B cell (primary cell): ENCODE measurements around the gene TSEN54. TPM values are rescaled to one million over a fixed set of nuclear protein-coding genes. Genes with fewer than 3 reads are reported as not detected.

ENCODE experiments used
- ATAC-seq: fragments of 200-7000 bp; cut with Tn5 transposase; one replicate; pipeline ENCODE4 v1.10.0; 2021; ENCODE audit warnings: low read depth, mild to moderate bottlenecking, moderate number of reproducible peaks, moderate library complexity
- CTCF ChIA-PET: fragments of 350-600 bp; sonication (Branson Sonifier 250); formaldehyde crosslinking; loops from one replicate; lab custom pipeline; 2021; ENCODE audit warnings: antibody characterized with exemption, inconsistent platforms; lab: Charles Lee
- POLR2A ChIA-PET: fragments of 350-600 bp; sonication (Branson Sonifier 250); formaldehyde crosslinking; loops from one replicate; lab custom pipeline; 2021; ENCODE audit warnings: antibody characterized with exemption; lab: Charles Lee
- DNase-seq: peaks from one replicate; pipeline ENCODE4 v3.0.0; 2013
- H2AFZ ChIP-seq: 2 replicates; pipeline ENCODE4 v1.6.1; 2012; ENCODE audit warnings: mild to moderate bottlenecking, low read depth, low read length; ENCODE audit not compliant: insufficient read depth, poor library complexity, severe bottlenecking
- H3K27ac ChIP-seq, 2 donors: 1 replicate in 1 of 2; 2 replicates in 1 of 2; pipeline ENCODE4 v1.5.1; 2012 to 2013; ENCODE audit warnings: low read length in 2 of 2, mild to moderate bottlenecking in 2 of 2, moderate library complexity in 1 of 2
- H3K27me3 ChIP-seq, 4 experiments: fragments of 200-600 bp in 1 of 4; sonication (generic) in 1 of 4; replicated peaks in 1 of 4; 1 replicate in 2 of 4; 2 replicates in 2 of 4; pipeline versions ENCODE4 v1.6.1 to v1.7.0; 2013 to 2016; ENCODE audit warnings: low read length in 3 of 4, mild to moderate bottlenecking in 2 of 4, mixed read lengths in 1 of 4, moderate library complexity in 1 of 4; ENCODE audit not compliant: insufficient read depth in 4 of 4, control insufficient read depth in 3 of 4; ENCODE audit errors: control extremely low read depth in 1 of 4
- H3K36me3 ChIP-seq, 2 experiments: replicated peaks in 1 of 2; 1 replicate in 1 of 2; 2 replicates in 1 of 2; pipeline versions ENCODE4 v1.6.1 to v1.7.1; 2013; ENCODE audit warnings: low read length in 1 of 2; ENCODE audit not compliant: insufficient read depth in 2 of 2, control insufficient read depth in 1 of 2; ENCODE audit errors: control extremely low read depth in 1 of 2, extremely low read depth in 1 of 2
- H3K4me1 ChIP-seq, 2 donors: fragments of 200-600 bp in 1 of 2; sonication (generic) in 1 of 2; 1 replicate in 1 of 2; 2 replicates in 1 of 2; pipeline versions ENCODE4 v1.5.1 to v1.6.1; 2013 to 2017; ENCODE audit warnings: low read length in 2 of 2; ENCODE audit not compliant: control insufficient read depth in 2 of 2, insufficient read depth in 2 of 2
- H3K4me2 ChIP-seq: replicated peaks from 2 replicates; pipeline ENCODE3; 2012; ENCODE audit warnings: mild to moderate bottlenecking, low read depth, low read length; ENCODE audit not compliant: poor library complexity, severe bottlenecking
- H3K4me3 ChIP-seq, 5 experiments: fragments of 200-600 bp in 1 of 5; sonication (generic) in 1 of 5; 1 replicate in 3 of 5; 2 replicates in 2 of 5; pipeline versions ENCODE4 v1.5.1 to v1.7.0; 2011 to 2016; ENCODE audit warnings: low read length in 4 of 5, mild to moderate bottlenecking in 4 of 5, low read depth in 2 of 5, control low read depth in 1 of 5, moderate library complexity in 1 of 5; ENCODE audit not compliant: insufficient read depth in 1 of 5; ENCODE audit errors: control extremely low read depth in 1 of 5, extremely low read depth in 1 of 5
- H3K79me2 ChIP-seq: fragments of 200-600 bp; sonication (generic); one replicate; pipeline ENCODE4 v1.6.0; 2016; ENCODE audit warnings: low read length; ENCODE audit not compliant: control insufficient read depth, insufficient read depth
- H3K9ac ChIP-seq: fragments of 200-600 bp; sonication (generic); 2 replicates; pipeline ENCODE4 v1.6.1; 2017; ENCODE audit warnings: mild to moderate bottlenecking, low read length, moderate library complexity
- H3K9me3 ChIP-seq, 3 donors: one replicate each; pipeline versions ENCODE4 v1.6.1 to v1.7.1; 2013; ENCODE audit warnings: low read length in 2 of 3; ENCODE audit not compliant: control insufficient read depth in 2 of 3, insufficient read depth in 1 of 3; ENCODE audit errors: control extremely low read depth in 1 of 3
- H4K20me1 ChIP-seq: 2 replicates; pipeline ENCODE4 v1.6.0; 2012; ENCODE audit warnings: mild to moderate bottlenecking, low read length; ENCODE audit not compliant: insufficient read depth, control insufficient read depth, poor library complexity, severe bottlenecking
- H3K27ac Mint-ChIP-seq: one replicate; pipeline ENCODE4 v1.8.0; 2021; ENCODE audit warnings: mixed read lengths
- H3K27me3 Mint-ChIP-seq: one replicate; pipeline ENCODE4 v1.8.0; 2021; ENCODE audit warnings: mixed read lengths
- H3K4me1 Mint-ChIP-seq: one replicate; pipeline ENCODE4 v1.8.0; 2021; ENCODE audit warnings: mixed read lengths
- H3K4me3 Mint-ChIP-seq: one replicate; pipeline ENCODE4 v1.8.0; 2021; ENCODE audit warnings: mixed read lengths
- H3K9me3 Mint-ChIP-seq: one replicate; pipeline ENCODE4 v1.8.0; 2022; ENCODE audit warnings: mixed read lengths; ENCODE audit not compliant: insufficient read depth
- EZH2 ChIP-seq: IDR thresholded peaks from 2 replicates; pipeline ENCODE4 v1.6.1; 2012; ENCODE audit warnings: borderline replicate concordance, low read depth, mild to moderate bottlenecking, moderate library complexity, low read length; ENCODE audit not compliant: insufficient read depth, poor library complexity, severe bottlenecking
- WGBS: methylation state at CpG from one replicate; pipeline ENCODE4 v1.1.5; 2013; ENCODE audit warnings: missing lambda C conversion rate; ENCODE audit not compliant: insufficient coverage; 5-methylcytosine and 5-hydroxymethylcytosine counted together
- intact Hi-C: fragments of 100-400 bp; cut with micrococcal nuclease; formaldehyde crosslinking; loops from one replicate; pipeline ENCODE4 v1.10.0; 2022
- polyA plus RNA-seq: library from polyadenylated mRNA; depleted of rRNA; stranded (reverse); fragments of >200 nt; gene quantifications from 2 replicates; pipeline ENCODE4 v1.2.3, GENCODE V29; 2012
- total RNA-seq, 2 donors: library from RNA; stranded (reverse); fragments of 120-200 nt in 1 of 2; gene quantifications; 1 replicate in 1 of 2; 2 replicates in 1 of 2; pipeline versions ENCODE4 v1.2.3 to v1.2.4, GENCODE V29; 2013 to 2022
- TF ChIP-seq, protein P1 (sequence below): fragments of 200-600 bp; IDR thresholded peaks from one replicate; pipeline ENCODE4 v1.8.0; 2022; ENCODE audit warnings: antibody characterized with exemption, mild to moderate bottlenecking

Gene TSEN54
- total and polyA plus RNA-seq, 2 donors (not counting 1 experiment from before 2014, with no cell fraction given) = 33.0 to 45.9 TPM

GRCh38 chr17:75552425-75553294 is 36.3 kb downstream of the TSEN54 start:
- ChIA-PET POLR2A (interaction anchor here (0.9 kb wide), 2 partner anchors 19 to 36 kb away, joined by 3 read pairs; no protein-coding TSS in a partner anchor), CTCF (interaction anchor here (0.6 to 1.6 kb wide), 5 partner anchors 10 to 1042 kb away, joined by 3 to 4 read pairs (median 3); no protein-coding TSS in a partner anchor)
- H3K9me3 Mint-ChIP-seq = no peaks in the 10 kb centered on the region
- peaks cover 3% of the 10 kb centered on the region for H3K4me1 Mint-ChIP-seq
- DNase-seq (no peak), ATAC-seq (no peak)
- Histone ChIP-seq H3K9ac (no peak overlapping the region), H3K27me3 (no peaks in the 10 kb centered on the region), H3K9me3 (no peaks in the 10 kb centered on the region), H3K36me3 (no peaks in the 10 kb centered on the region), H2AFZ (no peak overlapping the region), H3K4me1 (no peaks in the 10 kb centered on the region), H3K27ac (no peak overlapping the region), H3K4me3 (no peak overlapping the region), H4K20me1 (no peaks in the 10 kb centered on the region), H3K79me2 (no peaks in the 10 kb centered on the region), H3K4me2 (no peak overlapping the region)
- H3K27ac Mint-ChIP-seq = no peak overlapping the region
- intact Hi-C loops = no loop called here
- TF ChIP-seq EZH2 = no peak
- no peak overlapping the region for H3K4me3 Mint-ChIP-seq
- WGBS = 93% methylated on average over 9 of the region's 14 CpGs
- no peaks in the 10 kb centered on the region for H3K27me3 Mint-ChIP-seq

- Histone ChIP-seq H3K27me3 (no peaks in the 10 kb centered on the region), H3K36me3 (no peaks in the 10 kb centered on the region), H3K4me1 (no peaks in the 10 kb centered on the region), H4K20me1 (no peaks in the 10 kb centered on the region), H3K27ac (no peak overlapping the region), H3K4me3 (no peak overlapping the region), H3K4me2 (no peak overlapping the region), H3K9me3 (no peaks in the 10 kb centered on the region), H2AFZ (no peak overlapping the region), H3K79me2 (no peaks in the 10 kb centered on the region), H3K9ac (no peak overlapping the region)
- ChIA-PET POLR2A (interaction anchor here (0.9 kb wide), 1 partner anchor 18 kb away, joined by 3 read pairs; no protein-coding TSS in a partner anchor), CTCF (interaction anchor here (1.6 kb wide), 1 partner anchor 11 kb away, joined by 4 read pairs; no protein-coding TSS in a partner anchor)
- Mint-ChIP-seq H3K9me3 (no peaks in the 10 kb centered on the region), H3K27ac (no peak overlapping the region), H3K4me3 (no peak overlapping the region), H3K4me1 (peaks cover 3% of the 10 kb centered on the region), H3K27me3 (no peaks in the 10 kb centered on the region)
- 92% methylated on average over 2 of the region's 8 CpGs for WGBS
- no peak for TF ChIP-seq EZH2
- TF ChIP-seq, protein P1, sequence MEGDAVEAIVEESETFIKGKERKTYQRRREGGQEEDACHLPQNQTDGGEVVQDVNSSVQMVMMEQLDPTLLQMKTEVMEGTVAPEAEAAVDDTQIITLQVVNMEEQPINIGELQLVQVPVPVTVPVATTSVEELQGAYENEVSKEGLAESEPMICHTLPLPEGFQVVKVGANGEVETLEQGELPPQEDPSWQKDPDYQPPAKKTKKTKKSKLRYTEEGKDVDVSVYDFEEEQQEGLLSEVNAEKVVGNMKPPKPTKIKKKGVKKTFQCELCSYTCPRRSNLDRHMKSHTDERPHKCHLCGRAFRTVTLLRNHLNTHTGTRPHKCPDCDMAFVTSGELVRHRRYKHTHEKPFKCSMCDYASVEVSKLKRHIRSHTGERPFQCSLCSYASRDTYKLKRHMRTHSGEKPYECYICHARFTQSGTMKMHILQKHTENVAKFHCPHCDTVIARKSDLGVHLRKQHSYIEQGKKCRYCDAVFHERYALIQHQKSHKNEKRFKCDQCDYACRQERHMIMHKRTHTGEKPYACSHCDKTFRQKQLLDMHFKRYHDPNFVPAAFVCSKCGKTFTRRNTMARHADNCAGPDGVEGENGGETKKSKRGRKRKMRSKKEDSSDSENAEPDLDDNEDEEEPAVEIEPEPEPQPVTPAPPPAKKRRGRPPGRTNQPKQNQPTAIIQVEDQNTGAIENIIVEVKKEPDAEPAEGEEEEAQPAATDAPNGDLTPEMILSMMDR = no peak
- DNase-seq = no peak
- ATAC-seq = no peak
- intact Hi-C loops = no loop called here
Measured at GRCh38 chr17:75553295-75554110, 37.2 kb downstream of the TSEN54 start.
